Transverse colon (tissue), 4 donors: ENCODE results near the gene SPANXN4. TPM values are rescaled to one million over a fixed set of nuclear protein-coding genes. Genes with fewer than 3 reads are reported as not detected.

Experiments used
- DNase-seq: peaks from one replicate; pipeline ENCODE4 v3.0.0-alpha.2; 2019
- H3K27ac ChIP-seq, 4 donors: fragments of 200-600 bp; sonication (generic); 2 replicates each; pipeline ENCODE4 v1.5.1; 2016 to 2018; ENCODE audit warnings: inconsistent platforms in 4 of 4
- H3K27me3 ChIP-seq: fragments of 200-600 bp; sonication (generic); 2 replicates; pipeline ENCODE4 v1.5.1; 2017; ENCODE audit warnings: inconsistent platforms
- H3K36me3 ChIP-seq, 4 donors: fragments of 200-600 bp; sonication (generic); 2 replicates each; pipeline ENCODE4 v1.5.1; 2017 to 2019; ENCODE audit warnings: inconsistent platforms in 4 of 4
- H3K4me1 ChIP-seq, 4 donors: fragments of 200-600 bp; sonication (generic); 2 replicates each; pipeline ENCODE4 v1.5.1; 2017 to 2020; ENCODE audit warnings: inconsistent platforms in 4 of 4
- H3K4me3 ChIP-seq, 4 donors: fragments of 200-600 bp; sonication (generic); 1 replicate in 1 of 4; 2 replicates in 3 of 4; pipeline versions ENCODE4 v1.5.1 to v1.6.1; 2017 to 2019; ENCODE audit warnings: inconsistent platforms in 4 of 4
- H3K9me3 ChIP-seq, 2 donors: fragments of 200-600 bp; sonication (generic); 2 replicates each; pipeline ENCODE4 v1.5.1; 2017 to 2019; ENCODE audit warnings: inconsistent platforms in 2 of 2
- CTCF ChIP-seq, 5 experiments: fragments of 200-600 bp in 3 of 5; fragments of 450-650 bp in 2 of 5; sonication (generic) in 3 of 5; IDR thresholded peaks; 1 replicate in 2 of 5; 2 replicates in 3 of 5; pipeline ENCODE4 v1.5.1; 2016 to 2017; ENCODE audit warnings: antibody characterized with exemption in 5 of 5, inconsistent platforms in 3 of 5, mild to moderate bottlenecking in 2 of 5, moderate library complexity in 1 of 5
- EP300 ChIP-seq: sonication (generic); formaldehyde crosslinking; IDR thresholded peaks from one replicate; pipeline ENCODE4 v1.6.1; 2017; ENCODE audit warnings: antibody characterized with exemption, low read depth
- POLR2A ChIP-seq: fragments of 450-650 bp; IDR thresholded peaks from one replicate; pipeline ENCODE4 v1.6.1; 2016; ENCODE audit warnings: antibody characterized with exemption, mild to moderate bottlenecking, moderate library complexity
- POLR2AphosphoS5 ChIP-seq, 3 donors: sonication (generic); formaldehyde crosslinking; IDR thresholded peaks; one replicate each; pipeline ENCODE4 v1.6.1; 2016; ENCODE audit warnings: antibody characterized with exemption in 3 of 3
- WGBS, 2 donors: methylation state at CpG; one replicate each; pipeline ENCODE4 v1.1.5; 2018; ENCODE audit warnings: low coverage in 1 of 2; 5-methylcytosine and 5-hydroxymethylcytosine counted together
- in situ Hi-C, 4 donors: fragments of 200-750 bp; cut with MboI; loops; one replicate each; pipeline versions ENCODE4 v1.15.0 to v1.15.1; 2017; ENCODE audit warnings: low sequenced_read_pairs in 3 of 4, low pct_ligation_motif_present in 1 of 4, low pct_unique_long_range_greater_than_20kb in 1 of 4
- intact Hi-C: fragments of 100-400 bp; cut with DNase I; formaldehyde crosslinking; loops from one replicate; pipeline ENCODE4 v1.15.1; 2023; ENCODE audit warnings: low total_unique reads
- total RNA-seq, 4 donors: library from RNA; depleted of rRNA; stranded (reverse); fragments of >200 nt; gene quantifications; one replicate each; pipeline ENCODE4 v1.1.0, GENCODE V29; 2016

Gene SPANXN4
- total RNA-seq, 4 donors from 2014 or later: not detected

GRCh38 chrX:143017272-143017671 is 8.5 kb upstream of the SPANXN4 start:
- 67% methylated on average over 2 of the region's 2 CpGs; no CpG with 5 or more reads in 1 of the 2 donors for WGBS, 2 donors
- no peaks in the 10 kb centered on the region for H3K9me3 ChIP-seq
- H3K27ac ChIP-seq: no peak overlapping the region
- no peak for DNase-seq
- no peaks in the 10 kb centered on the region for H3K36me3 ChIP-seq
- H3K4me3 ChIP-seq: no peak overlapping the region
- intact Hi-C loops (no loop called here), in situ Hi-C loops (no loop called here)
- TF ChIP-seq POLR2AphosphoS5 (IDR thresholded peaks at IDR 0.05) (no peak), EP300 (no peak), CTCF (IDR thresholded peaks at IDR 0.05) (no peak), POLR2A (no peak)
- H3K27me3 ChIP-seq: no peaks in the 10 kb centered on the region
- no peaks in the 10 kb centered on the region for H3K4me1 ChIP-seq

GRCh38 chrX:143027275-143027674 is 1.5 kb downstream of the SPANXN4 start:
- TF ChIP-seq POLR2A: no peak
- TF ChIP-seq EP300: no peak
- TF ChIP-seq POLR2AphosphoS5 (IDR thresholded peaks at IDR 0.05): no peak
- no peak for TF ChIP-seq CTCF (IDR thresholded peaks at IDR 0.05)
- WGBS, 2 donors: 58% methylated on average over 6 of the region's 6 CpGs; no CpG with 5 or more reads in 1 of the 2 donors

GRCh38 chrX:143047511-143047910 is 21.8 kb downstream of the SPANXN4 start:
- intact Hi-C loops (no loop called here), in situ Hi-C loops (no loop called here)
- H3K4me3 ChIP-seq: no peak overlapping the region
- TF ChIP-seq CTCF (IDR thresholded peaks at IDR 0.05) (no peak), EP300 (no peak), POLR2A (no peak), POLR2AphosphoS5 (IDR thresholded peaks at IDR 0.05) (no peak)
- no peak overlapping the region for H3K27ac ChIP-seq
- H3K4me1 ChIP-seq: no peaks in the 10 kb centered on the region
- no peaks in the 10 kb centered on the region for H3K27me3 ChIP-seq
- 37 to 100% methylated on average over 1 to 2 of the region's 2 CpGs for WGBS, 2 donors
- no peaks in the 10 kb centered on the region for H3K36me3 ChIP-seq
- H3K9me3 ChIP-seq: no peaks in the 10 kb centered on the region
- no peak for DNase-seq

More at GRCh38 chrX:143027275-143027674, 1.5 kb downstream of the SPANXN4 start:
- intact Hi-C loops: no loop called here
- no peak overlapping the region for H3K4me3 ChIP-seq
- no peaks in the 10 kb centered on the region for H3K27me3 ChIP-seq
- H3K4me1 ChIP-seq: no peaks in the 10 kb centered on the region
- H3K9me3 ChIP-seq: no peaks in the 10 kb centered on the region
- H3K27ac ChIP-seq: no peak overlapping the region
- in situ Hi-C loops: no loop called here
- no peak for DNase-seq
- H3K36me3 ChIP-seq: no peaks in the 10 kb centered on the region

- no peaks in the 10 kb centered on the region for H3K9me3 ChIP-seq
- DNase-seq: no peak
- intact Hi-C loops: no loop called here
- H3K27ac ChIP-seq: no peak overlapping the region
- no peaks in the 10 kb centered on the region for H3K36me3 ChIP-seq
- no peaks in the 10 kb centered on the region for H3K4me1 ChIP-seq
- TF ChIP-seq POLR2A (no peak), CTCF (IDR thresholded peaks at IDR 0.05) (no peak)
- no peak overlapping the region for H3K4me3 ChIP-seq
- no peaks in the 10 kb centered on the region for H3K27me3 ChIP-seq
- in situ Hi-C loops: no loop called here
- WGBS, 2 donors: 74% methylated on average over 4 of the region's 4 CpGs; no CpG with 5 or more reads in 1 of the 2 donors
These were observed 32.4 kb downstream of the SPANXN4 start for GRCh38 chrX:143058120-143058519.
